Measurements from ENCODE around the gene HSPA1L.
"Not testable (repeated sequence)": the region's sequence is repeated elsewhere in the genome, so short reads cannot be mapped to it uniquely, and the experiment has no call there.

Gene HSPA1L

DNA sequence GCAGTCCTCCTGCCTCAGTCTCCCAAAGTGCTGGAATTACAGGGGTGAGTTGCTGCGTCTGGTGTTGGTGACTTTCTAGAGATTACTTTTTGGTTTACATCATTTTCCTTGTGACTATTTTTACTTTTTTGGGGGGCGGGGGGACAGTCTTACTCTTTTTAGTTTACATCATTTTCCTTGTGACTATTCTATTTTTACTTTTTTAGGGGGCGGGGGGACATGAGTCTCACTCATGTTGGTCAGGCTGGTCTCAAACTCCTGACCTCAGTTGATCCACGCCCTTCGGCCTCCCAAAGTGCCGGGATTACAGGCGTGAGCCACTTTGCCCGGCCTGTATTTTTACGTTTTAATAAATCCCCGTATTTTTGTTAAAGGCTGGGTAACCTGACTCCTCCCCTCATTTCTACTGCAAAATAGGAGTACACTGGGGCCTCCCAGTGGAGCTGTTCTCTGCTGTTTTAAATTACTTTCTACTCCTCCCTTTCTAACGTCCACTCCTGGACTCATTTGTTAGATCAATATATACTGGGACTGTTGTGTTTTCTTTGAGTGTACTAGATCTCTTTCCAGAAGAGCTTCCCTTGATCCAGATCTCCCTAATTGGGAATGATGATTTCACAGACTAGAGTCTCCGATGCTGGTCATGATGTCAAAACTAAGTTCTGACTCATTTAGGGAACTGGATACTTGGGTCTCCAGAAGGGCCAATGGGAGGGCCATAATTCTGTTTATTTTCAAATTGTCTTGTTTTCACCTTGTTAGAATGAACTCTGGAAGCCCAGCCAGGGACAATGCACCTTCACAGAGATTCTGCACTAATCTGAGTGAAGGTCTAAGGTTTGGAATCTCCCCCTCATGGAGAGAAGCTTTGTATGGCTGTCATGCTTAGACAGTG lies 21.6 kb upstream of the HSPA1L start:
- no peak for DNase-seq

DNA sequence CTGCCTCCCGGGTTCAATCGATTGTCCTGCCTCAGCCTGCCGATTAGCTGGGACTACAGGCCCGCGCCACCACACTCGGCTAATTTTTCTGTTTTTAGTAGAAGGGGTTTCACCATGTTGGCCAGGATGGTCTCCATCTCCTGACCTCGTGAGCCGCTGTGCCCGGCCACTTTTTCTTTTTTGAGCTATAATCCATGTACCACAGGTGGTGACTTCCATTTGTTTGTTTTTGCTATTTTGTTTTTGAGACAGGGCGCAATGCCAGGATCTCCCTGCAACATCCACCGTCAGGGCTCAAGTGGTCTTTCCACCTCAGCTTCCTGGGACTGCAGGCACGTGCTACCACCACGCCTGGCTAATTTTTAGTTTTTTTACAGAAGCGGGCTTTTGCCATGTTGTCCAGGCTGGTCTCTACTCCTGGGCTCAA lies 21.0 kb upstream of the HSPA1L start:
- DNase-seq: no peak

DNA sequence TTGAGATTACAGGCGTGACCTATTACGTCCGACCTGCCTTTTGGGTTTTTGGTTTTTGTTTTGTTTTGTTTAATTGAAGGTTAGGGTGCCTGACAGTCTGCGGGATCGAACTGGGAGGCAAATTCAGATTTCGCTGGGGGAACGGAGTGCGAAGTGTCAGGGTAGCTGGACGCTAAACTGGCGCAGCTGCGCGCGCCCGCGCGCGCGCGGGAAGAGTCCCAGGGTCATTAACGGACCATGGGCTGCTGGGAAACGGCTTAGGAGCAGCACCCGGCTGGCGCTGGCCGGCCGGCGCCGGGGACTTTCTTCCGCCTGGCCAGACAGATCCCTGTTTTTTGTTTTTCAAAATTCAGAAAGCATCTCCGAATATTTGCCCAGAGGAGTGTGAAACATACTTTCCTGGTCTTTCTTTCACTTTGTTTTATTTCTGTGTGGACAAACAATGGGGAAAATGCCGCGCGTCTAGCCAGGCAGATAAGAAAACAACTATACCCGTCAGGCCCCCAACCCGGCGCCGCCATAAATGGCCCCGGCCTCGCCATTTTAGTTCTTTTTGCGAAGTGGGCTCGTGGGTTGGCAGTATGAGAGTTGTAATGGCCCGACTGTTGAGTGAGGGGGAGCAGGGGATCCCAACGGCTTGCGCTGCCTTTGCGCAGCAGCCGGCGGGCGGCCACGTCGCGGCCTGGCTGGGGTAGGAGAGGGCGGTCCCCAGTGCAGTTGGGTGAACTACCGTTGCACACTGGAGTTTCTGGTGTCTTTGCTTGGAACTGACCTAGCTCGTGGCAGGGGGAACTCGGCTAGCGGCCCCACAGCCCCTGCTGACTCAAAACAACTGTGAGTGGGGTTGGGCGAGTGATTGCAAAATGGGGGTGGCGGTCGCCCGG lies 19.5 kb upstream of the HSPA1L start:
- DNase-seq: peak; percentile 92

DNA sequence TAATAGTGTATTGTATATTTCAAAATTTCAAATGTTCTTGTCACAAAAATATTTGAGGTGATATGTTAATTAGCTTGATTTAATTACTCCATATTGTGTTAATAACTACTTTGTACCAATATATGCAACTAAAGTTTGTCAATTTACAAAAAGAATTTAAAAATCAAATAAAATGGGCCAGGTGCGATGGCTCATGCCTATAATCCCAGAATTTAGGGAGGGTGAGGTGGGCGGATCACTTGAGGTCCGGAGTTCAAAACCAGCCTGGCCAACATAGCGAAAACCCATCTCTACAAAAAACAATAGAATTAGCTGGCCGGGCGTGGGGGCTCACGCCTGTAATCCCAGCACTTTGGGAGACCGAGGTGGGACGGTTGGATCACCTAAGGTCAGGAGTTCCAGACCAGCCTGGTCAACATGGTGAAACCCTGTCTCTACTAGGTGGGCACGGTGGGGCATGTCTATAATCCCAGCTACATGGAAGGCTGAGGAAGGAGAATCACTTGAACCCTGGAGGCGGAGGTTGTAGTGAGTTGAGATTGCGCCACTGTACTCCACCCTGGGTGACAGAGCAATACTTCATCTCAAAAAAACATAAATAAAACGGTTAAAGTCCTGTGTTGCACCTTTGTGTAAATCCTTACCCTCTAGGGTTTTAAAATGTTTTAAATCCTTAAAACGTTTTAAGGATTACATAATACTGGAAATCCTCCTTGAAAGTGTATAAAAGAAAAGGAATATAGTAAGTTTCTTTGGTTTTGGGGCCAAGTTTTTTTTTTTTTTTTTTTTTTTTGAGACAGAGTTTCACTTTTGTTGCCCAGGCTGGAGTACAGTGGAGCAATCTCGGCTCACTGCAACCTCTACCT lies 16.5 kb upstream of the HSPA1L start:
- no peak for DNase-seq

DNA sequence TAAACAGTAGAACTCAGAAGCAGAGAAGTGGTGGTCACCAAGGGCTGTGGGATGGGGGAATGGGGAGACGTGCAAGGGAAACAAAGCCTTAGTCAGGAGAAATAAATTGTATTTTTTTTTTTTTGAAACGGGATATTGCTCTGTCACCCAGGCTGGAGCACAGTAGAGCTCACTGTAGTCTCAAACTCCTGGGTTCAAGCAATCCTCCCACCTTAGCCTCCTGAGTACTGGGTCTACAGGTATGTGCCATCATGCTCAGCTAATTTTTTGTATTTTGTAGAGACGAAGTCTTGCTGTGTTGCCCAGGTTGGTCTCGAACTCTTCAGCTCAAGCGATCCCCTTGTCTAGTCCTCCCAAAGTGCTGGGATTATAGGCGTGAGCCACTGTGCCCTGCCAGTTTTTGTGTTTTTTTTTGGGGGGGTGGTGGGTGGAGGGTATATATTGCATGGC lies 15.8 kb upstream of the HSPA1L start:
- DNase-seq: no peak

DNA sequence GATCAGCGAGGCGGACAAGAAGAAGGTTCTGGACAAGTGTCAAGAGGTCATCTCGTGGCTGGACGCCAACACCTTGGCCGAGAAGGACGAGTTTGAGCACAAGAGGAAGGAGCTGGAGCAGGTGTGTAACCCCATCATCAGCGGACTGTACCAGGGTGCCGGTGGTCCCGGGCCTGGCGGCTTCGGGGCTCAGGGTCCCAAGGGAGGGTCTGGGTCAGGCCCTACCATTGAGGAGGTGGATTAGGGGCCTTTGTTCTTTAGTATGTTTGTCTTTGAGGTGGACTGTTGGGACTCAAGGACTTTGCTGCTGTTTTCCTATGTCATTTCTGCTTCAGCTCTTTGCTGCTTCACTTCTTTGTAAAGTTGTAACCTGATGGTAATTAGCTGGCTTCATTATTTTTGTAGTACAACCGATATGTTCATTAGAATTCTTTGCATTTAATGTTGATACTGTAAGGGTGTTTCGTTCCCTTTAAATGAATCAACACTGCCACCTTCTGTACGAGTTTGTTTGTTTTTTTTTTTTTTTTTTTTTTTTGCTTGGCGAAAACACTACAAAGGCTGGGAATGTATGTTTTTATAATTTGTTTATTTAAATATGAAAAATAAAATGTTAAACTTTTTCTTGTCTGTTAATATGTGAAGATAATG lies 14.7 kb upstream of the HSPA1L start:
- peak; percentile 53 for DNase-seq

DNA sequence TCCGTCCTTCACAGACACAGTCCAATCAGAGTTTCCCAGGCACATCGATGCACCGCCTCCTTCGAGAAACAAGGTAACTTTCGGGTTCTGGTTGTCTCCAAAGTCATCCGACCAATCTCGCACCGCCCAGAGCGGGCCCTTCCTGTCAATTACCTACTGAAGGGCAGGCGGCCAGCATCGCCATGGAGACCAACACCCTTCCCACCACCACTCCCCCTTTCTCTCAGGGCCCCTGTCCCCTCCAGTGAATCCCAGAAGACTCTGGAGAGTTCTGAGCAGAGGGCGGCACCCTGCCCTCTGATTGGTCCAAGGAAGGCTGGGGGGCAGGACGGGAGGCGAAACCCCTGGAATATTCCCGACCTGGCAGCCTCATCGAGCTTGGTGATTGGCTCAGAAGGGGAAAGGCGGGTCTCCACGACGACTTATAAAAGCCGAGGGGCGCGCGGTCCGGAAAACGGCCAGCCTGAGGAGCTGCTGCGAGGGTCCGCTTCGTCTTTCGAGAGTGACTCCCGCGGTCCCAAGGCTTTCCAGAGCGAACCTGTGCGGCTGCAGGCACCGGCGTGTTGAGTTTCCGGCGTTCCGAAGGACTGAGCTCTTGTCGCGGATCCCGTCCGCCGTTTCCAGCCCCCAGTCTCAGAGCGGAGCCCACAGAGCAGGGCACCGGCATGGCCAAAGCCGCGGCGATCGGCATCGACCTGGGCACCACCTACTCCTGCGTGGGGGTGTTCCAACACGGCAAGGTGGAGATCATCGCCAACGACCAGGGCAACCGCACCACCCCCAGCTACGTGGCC lies 12.4 kb upstream of the HSPA1L start, which contains the start of gene HSPA1B:
HSPA1B (plus strand) TSS at position 453 of the 794 bp plus-strand sequence; CDS start at position 666, 213 bp downstream.
- DNase-seq: peak; percentile 99

DNA sequence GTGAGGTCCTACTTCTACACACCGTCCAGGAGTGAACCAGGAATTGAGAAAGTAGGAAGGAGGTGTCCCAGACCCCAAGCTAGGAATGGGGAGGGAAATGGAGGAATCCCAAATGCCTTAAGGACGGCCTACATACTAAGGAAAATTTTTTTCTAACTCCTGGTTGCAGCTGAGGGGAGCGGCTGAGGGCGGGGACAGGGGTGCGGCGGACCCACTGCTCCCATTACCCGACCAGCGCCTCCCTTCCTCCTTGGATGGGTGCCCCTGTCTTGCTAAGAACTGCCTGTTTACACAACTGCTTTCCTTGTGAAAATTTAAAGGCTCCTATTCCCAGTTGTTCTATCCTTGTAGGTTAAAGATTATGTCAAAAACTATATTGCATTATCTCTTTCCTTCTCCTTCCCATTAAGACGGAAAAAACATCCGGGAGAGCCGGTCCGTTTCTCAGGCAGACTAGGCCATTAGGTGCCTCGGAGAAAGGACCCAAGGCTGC lies 11.8 kb upstream of the HSPA1L start:
- DNase-seq: peak; percentile 88

DNA sequence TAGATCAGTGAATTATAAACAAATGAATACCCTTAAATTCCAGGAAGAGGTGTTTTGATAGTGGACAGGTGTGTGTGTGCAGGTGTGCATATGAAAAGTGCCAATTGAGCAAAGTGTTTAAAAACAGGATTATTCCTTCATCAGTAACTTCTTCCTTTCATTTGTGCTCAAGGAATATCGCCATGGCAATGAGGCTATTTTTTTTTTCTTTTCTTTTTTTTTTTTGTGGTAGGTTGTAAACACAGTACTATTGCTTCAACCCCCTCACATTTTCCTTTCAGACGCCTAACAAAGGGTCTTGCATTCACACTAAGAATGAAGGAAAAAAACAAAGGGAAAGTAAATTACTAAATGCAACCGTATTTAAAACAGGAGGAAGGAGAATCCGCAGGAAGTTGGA lies 10.5 kb upstream of the HSPA1L start:
- no peak for DNase-seq

DNA sequence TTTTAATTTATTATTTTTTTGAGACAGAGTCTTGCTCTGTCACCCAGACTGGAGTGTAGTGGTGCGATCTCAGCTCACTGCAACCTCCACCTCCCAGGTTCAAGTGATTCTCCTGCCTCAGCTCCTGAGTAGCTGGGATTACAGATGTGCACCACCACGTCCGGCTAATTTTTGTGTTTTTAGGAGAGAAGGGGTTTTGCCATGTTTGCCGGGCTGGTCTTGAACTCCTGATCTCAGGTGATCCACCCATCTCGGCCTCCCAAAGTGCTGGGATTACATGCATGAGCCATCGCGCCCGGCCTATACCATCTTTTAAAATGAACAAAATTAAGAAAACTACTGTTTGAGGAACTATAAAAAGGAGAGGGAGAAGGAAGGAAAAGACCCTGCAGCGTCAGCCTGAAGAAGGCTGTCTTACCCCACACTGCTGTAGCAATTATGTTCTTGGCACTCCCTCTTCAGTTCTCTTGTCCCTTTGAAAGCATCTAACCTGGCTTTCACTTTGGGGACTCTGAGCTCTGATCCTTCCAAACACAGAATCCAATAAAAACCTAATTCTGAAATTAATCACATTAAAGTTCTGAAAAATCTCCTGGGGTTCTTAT lies 8.6 kb upstream of the HSPA1L start:
- not testable (repeated sequence) for DNase-seq

DNA sequence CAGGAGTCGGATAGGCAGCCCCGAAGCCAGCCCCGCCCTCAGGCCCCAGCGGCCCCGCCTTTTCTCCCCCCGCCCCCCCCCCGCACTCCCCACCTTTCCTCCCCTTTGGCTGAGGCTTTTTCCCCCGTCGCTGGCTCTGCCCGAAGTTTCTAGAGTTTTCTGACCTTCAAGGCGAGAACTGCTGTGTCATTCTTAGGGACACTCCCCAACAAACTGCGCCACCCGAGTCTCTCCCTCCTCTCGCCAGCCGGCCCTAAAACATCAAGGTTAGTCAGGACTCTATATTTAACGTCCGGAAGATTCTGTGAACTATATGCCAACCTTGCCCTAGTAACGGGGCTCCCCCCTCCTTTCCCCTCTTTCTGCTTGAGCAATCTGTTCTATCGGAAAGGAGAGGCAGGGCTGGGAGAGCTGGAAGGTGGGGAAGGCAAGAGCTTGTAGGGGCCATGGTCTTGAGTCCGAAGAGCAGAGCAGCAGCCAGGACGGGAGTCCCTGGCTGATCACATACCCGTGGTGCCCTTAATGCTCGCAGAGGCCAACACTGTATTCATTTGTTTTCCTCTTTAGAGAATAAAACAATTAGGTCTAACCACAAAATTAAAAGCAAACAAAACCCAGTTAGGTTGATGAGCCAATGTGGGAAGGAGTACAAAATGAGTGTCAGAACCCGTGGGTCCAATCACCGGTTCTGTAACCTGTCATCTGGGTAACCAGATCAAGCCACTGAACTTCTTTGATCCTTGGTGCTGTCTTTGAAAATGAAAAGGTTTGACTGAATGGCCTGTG lies 7.1 kb upstream of the HSPA1L start:
- no peak for DNase-seq

DNA sequence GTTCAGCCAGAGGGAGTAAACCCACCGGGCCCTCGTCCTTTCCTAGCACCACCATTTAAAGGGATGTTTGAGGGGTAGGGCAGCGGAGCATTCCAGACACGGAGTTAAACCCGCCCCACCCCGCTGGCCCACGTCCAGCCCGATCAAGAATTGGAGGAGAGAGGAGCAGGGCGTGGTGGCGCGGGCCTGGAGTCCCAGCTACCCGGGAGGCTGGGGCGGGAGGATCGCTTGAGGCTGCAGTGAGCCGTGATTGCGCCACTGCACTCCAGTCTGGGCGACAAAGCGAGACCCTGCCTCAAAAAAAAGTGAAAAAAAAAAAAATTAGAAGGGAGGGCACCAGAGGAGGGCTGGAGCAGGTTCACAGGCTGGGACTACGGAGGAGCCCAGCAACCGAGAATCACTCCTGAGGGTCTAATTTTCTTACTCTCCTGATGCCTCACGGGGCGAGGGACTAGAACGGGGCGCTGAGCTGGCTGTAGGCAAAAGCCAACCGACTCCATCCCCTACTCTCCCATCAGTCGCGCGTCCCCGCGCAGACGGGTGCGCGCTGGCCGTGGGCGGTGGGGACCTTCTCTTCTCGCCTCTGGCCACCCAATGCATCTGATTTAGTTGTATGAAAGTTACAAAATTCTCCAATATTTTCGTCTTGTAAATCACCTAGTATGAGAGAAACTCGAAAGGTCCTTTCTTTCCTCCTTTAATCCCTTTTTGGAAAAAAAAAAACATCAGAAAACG lies 6.4 kb upstream of the HSPA1L start:
- DNase-seq: peak; percentile 65

DNA sequence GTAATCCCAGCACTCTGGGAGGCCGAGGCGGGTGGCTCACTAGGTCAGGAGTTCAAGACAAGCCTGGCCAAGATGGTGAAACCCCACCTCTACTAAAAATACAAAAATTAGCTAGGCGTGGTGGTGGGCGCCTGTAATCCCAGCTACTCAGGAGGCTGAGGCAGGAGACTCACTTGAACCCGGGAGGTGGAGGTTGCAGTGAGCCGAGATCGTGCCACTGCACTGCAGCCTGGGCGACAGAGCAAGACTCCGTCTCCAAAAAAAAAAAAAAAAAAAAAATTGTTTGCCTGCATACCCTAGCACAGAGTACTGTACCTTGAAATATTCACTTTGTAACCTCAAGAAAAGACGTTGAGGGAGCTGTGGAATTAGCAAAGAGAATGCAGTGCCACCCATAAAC lies 5.3 kb upstream of the HSPA1L start:
- not testable (repeated sequence) for DNase-seq

DNA sequence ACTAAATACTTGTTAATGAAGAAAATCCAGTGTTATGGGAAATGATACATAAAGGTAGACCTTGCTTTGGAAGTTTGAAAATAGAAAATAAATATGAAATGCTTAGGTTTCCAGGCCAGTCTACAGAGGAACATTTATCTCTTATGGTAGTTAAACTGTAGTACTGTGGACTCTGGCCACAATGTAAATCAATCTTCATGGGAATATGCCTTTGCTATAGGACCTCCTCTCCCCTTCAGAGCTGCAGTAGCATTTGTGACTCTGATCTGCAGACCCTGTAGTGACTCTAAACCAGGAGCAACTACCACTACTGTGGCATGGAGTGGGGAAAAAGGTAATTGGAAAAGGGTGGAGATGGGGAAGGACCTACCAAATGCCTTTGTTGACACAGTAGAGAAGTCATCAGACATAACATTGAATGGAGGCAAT lies 4.8 kb upstream of the HSPA1L start:
- DNase-seq: no peak

DNA sequence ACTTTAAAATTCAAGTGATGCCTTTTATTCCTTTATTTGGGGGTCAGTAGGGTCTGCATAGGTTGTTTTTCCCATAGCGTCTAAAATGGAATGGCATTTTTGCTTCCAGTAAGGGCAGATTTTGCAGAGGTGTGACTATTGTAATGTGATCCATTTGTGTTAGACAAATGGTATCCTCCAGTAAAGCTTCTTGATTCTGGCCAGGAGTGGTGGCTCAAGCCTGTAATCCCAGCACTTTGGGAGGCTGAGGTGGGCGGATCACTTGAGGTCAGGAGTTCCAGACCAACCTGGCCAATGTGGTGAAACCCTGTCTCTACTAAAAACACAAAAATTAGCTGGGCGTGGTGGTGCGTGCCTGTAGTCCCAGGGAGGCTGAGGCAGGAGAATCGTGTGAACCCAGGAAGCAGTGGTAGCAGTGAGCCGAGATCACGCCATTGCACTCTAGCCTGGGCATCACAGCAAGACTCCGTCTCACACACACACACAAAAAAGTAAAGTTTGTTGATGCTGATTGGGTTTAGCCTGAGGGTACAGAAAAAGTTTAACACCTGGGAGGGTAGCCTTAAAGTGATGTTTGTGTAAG lies 2.9 kb upstream of the HSPA1L start:
- not testable (repeated sequence) for DNase-seq

DNA sequence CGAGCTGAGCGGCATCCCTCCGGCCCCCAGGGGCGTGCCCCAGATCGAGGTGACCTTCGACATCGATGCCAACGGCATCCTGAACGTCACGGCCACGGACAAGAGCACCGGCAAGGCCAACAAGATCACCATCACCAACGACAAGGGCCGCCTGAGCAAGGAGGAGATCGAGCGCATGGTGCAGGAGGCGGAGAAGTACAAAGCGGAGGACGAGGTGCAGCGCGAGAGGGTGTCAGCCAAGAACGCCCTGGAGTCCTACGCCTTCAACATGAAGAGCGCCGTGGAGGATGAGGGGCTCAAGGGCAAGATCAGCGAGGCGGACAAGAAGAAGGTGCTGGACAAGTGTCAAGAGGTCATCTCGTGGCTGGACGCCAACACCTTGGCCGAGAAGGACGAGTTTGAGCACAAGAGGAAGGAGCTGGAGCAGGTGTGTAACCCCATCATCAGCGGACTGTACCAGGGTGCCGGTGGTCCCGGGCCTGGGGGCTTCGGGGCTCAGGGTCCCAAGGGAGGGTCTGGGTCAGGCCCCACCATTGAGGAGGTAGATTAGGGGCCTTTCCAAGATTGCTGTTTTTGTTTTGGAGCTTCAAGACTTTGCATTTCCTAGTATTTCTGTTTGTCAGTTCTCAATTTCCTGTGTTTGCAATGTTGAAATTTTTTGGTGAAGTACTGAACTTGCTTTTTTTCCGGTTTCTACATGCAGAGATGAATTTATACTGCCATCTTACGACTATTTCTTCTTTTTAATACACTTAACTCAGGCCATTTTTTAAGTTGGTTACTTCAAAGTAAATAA lies 2.2 kb upstream of the HSPA1L start:
- not testable (repeated sequence) for DNase-seq

DNA sequence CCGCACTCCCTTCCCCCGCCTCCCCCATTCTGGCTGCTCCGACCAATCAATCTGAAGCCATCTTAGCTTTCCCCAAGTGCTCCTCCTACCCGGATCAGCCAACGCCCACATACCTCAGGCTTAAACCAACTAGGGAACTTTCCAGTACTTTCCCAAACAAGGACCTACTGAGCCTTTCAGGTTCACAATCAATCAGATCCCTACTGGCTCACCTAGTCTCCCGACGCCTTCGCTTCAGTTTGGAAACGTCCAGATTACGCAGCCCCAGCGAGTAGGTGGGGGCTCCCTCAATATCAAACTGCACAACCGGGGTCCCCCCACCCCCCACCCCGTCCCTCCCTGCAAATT lies 432 bp downstream of the HSPA1L start:
- DNase-seq: peak; percentile 95

DNA sequence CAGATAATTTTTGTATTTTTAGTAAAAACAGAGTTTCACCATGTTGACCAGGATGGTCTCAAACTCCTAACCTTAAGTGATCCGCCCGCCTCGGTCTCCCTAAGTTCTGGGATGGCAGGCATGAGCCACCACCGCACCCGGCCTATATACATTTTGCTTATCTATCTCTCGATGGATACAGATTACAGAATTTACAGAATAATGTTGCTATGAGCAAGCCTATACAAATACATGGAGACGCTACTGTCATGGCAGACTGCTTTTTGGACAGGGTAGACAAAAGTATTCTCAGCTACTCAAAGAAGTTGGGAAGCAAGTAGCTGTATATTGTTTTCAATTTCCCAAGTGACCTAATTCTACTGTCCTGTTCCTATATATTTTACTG lies 1.6 kb downstream of the HSPA1L start:
- DNase-seq: no peak
